Liver (tissue), 3 donors: Measurements from ENCODE around the gene RAB6A.

Source experiments
- CTCF ChIP-seq: fragments of 150-350 bp; IDR thresholded peaks from 2 replicates; pipeline ENCODE4 v1.5.1; 2017; ENCODE audit warnings: improper control_type of control experiment, low read depth, low read length; ENCODE audit not compliant: missing input control
- GABPA ChIP-seq, 2 donors: IDR thresholded peaks in 1 of 2; conservative IDR thresholded peaks in 1 of 2; 2 replicates each; pipeline ENCODE4 v1.6.1; 2016; ENCODE audit warnings: antibody characterized with exemption in 2 of 2, mild to moderate bottlenecking in 1 of 2, moderate library complexity in 1 of 2
- HNF4G ChIP-seq: IDR thresholded peaks from 2 replicates; pipeline ENCODE4 v1.6.1; 2016; ENCODE audit warnings: antibody characterized with exemption
- JUND ChIP-seq, 2 donors: IDR thresholded peaks; 2 replicates each; pipeline ENCODE4 v1.6.1; 2016; ENCODE audit warnings: antibody characterized with exemption in 2 of 2
- MAX ChIP-seq: IDR thresholded peaks from 2 replicates; pipeline ENCODE4 v1.6.1; 2016; ENCODE audit warnings: antibody characterized with exemption
- NR2F2 ChIP-seq: IDR thresholded peaks from 2 replicates; pipeline ENCODE4 v1.6.1; 2016; ENCODE audit warnings: antibody characterized with exemption
- RAD21 ChIP-seq, 2 donors: IDR thresholded peaks; 2 replicates each; pipeline ENCODE4 v1.6.1; 2016; ENCODE audit warnings: antibody characterized with exemption in 2 of 2, mild to moderate bottlenecking in 2 of 2
- REST ChIP-seq: IDR thresholded peaks from 2 replicates; pipeline ENCODE4 v1.6.1; 2016; ENCODE audit warnings: antibody characterized with exemption, mild to moderate bottlenecking
- SP1 ChIP-seq: IDR thresholded peaks from 2 replicates; pipeline ENCODE4 v1.6.1; 2018; ENCODE audit warnings: antibody characterized with exemption, mild to moderate bottlenecking
- YY1 ChIP-seq: IDR thresholded peaks from 2 replicates; pipeline ENCODE4 v1.6.1; 2016; ENCODE audit warnings: antibody characterized with exemption, mild to moderate bottlenecking
- TF ChIP-seq, protein P1 (sequence below): IDR thresholded peaks from 2 replicates; pipeline ENCODE4 v1.6.1; 2016; ENCODE audit warnings: antibody characterized with exemption
- TF ChIP-seq, protein P2 (sequence below): IDR thresholded peaks from 2 replicates; pipeline ENCODE4 v1.6.1; 2016; ENCODE audit warnings: antibody characterized with exemption
- donor health status: healthy.
- donor health status: healthy.

GRCh38 chr11:73710964-73711363, 49.9 kb downstream of the RAB6A start:
- TF ChIP-seq CTCF (no peak), MAX (no peak), RAD21 (IDR thresholded peaks at IDR 0.05) (no peak), HNF4G (no peak), YY1 (no peak), SP1 (no peak), GABPA (IDR thresholded peaks at IDR 0.05 in 1 of 2, conservative IDR thresholded peaks at IDR 0.05 in 1 of 2) (no peak), JUND (IDR thresholded peaks at IDR 0.05) (no peak), REST (no peak), NR2F2 (no peak)
- TF ChIP-seq, protein P1, sequence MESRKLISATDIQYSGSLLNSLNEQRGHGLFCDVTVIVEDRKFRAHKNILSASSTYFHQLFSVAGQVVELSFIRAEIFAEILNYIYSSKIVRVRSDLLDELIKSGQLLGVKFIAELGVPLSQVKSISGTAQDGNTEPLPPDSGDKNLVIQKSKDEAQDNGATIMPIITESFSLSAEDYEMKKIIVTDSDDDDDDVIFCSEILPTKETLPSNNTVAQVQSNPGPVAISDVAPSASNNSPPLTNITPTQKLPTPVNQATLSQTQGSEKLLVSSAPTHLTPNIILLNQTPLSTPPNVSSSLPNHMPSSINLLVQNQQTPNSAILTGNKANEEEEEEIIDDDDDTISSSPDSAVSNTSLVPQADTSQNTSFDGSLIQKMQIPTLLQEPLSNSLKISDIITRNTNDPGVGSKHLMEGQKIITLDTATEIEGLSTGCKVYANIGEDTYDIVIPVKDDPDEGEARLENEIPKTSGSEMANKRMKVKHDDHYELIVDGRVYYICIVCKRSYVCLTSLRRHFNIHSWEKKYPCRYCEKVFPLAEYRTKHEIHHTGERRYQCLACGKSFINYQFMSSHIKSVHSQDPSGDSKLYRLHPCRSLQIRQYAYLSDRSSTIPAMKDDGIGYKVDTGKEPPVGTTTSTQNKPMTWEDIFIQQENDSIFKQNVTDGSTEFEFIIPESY = no peak
- TF ChIP-seq, protein P2, sequence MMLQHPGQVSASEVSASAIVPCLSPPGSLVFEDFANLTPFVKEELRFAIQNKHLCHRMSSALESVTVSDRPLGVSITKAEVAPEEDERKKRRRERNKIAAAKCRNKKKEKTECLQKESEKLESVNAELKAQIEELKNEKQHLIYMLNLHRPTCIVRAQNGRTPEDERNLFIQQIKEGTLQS = no peak
